Smooth muscle cell (in vitro differentiated cells): ENCODE measurements around the gene RPS3. TPM values are rescaled to one million over a fixed set of nuclear protein-coding genes. Genes with fewer than 3 reads are reported as not detected.
"Not testable (repeated sequence)": the region's sequence is repeated elsewhere in the genome, so short reads cannot be mapped to it uniquely, and the experiment has no call there.

ENCODE experiments used
- DNase-seq: peaks from one replicate; lab custom pipeline; 2025; ENCODE audit not compliant: unreplicated experiment; lab: John Stamatoyannopoulos, UW
- H2AFZ ChIP-seq: fragments of 200-600 bp; sonication (generic); 2 replicates; pipeline ENCODE4 v1.6.0; 2016; ENCODE audit warnings: antibody characterized with exemption, low read depth, mild to moderate bottlenecking
- H3F3A ChIP-seq: fragments of 200-600 bp; sonication (generic); 2 replicates; pipeline ENCODE4 v1.6.0; 2017; ENCODE audit warnings: antibody characterized with exemption, low read depth
- H3K27ac ChIP-seq: fragments of 200-600 bp; sonication (generic); 2 replicates; pipeline ENCODE4 v1.5.1; 2016; ENCODE audit warnings: low read depth, mild to moderate bottlenecking
- H3K27me3 ChIP-seq: fragments of 200-600 bp; sonication (generic); 2 replicates; pipeline ENCODE4 v1.6.1; 2016; ENCODE audit warnings: low read depth, mild to moderate bottlenecking
- H3K36me3 ChIP-seq: fragments of 200-600 bp; sonication (generic); 2 replicates; pipeline ENCODE4 v1.5.1; 2016; ENCODE audit warnings: low read depth
- H3K4me1 ChIP-seq: fragments of 200-600 bp; sonication (generic); 2 replicates; pipeline ENCODE4 v1.5.1; 2016; ENCODE audit warnings: low read depth
- H3K4me2 ChIP-seq: fragments of 200-600 bp; sonication (generic); 2 replicates; pipeline ENCODE4 v1.6.0; 2016; ENCODE audit warnings: mild to moderate bottlenecking
- H3K4me3 ChIP-seq: fragments of 200-600 bp; sonication (generic); 2 replicates; pipeline ENCODE4 v1.5.1; 2016; ENCODE audit warnings: mild to moderate bottlenecking
- H3K79me2 ChIP-seq: fragments of 200-600 bp; sonication (generic); 2 replicates; pipeline ENCODE4 v1.6.0; 2016; ENCODE audit warnings: low read depth, mild to moderate bottlenecking
- H3K9ac ChIP-seq: fragments of 200-600 bp; sonication (generic); 2 replicates; pipeline ENCODE4 v1.6.0; 2016; ENCODE audit warnings: low read depth
- H3K9me3 ChIP-seq: fragments of 200-600 bp; sonication (generic); replicated peaks from 2 replicates; pipeline ENCODE4 v1.5.1; 2016; ENCODE audit warnings: low read depth
- H4K20me1 ChIP-seq: fragments of 200-600 bp; sonication (generic); 2 replicates; pipeline ENCODE4 v1.6.0; 2016; ENCODE audit warnings: low read depth
- WGBS: methylation state at CpG from one replicate; pipeline ENCODE4 v1.1.7; 2016; ENCODE audit warnings: low lambda C conversion rate; 5-methylcytosine and 5-hydroxymethylcytosine counted together
- polyA plus RNA-seq: library from polyadenylated mRNA; unstranded; fragments of >200 nt; fragmentation: Nextera tagmentation; extraction: Ambion mirVana; gene quantifications from 2 replicates; pipeline ENCODE4 v1.2.1, GENCODE V29; 2016
- total RNA-seq: library from RNA; depleted of rRNA; stranded (reverse); fragments of >200 nt; gene quantifications from 2 replicates; pipeline ENCODE4 v1.2.3, GENCODE V29; 2014
- TF ChIP-seq, protein P1 (sequence below): fragments of 200-600 bp; sonication (generic); IDR thresholded peaks from 2 replicates; pipeline ENCODE4 v1.5.1; 2017; ENCODE audit warnings: borderline replicate concordance, mild to moderate bottlenecking, antibody characterized with exemption; ENCODE audit not compliant: insufficient read depth, poor library complexity, severe bottlenecking

Gene RPS3
- total and polyA plus RNA-seq, 2 experiments from 2014 or later = 794 to 989 TPM

DNA sequence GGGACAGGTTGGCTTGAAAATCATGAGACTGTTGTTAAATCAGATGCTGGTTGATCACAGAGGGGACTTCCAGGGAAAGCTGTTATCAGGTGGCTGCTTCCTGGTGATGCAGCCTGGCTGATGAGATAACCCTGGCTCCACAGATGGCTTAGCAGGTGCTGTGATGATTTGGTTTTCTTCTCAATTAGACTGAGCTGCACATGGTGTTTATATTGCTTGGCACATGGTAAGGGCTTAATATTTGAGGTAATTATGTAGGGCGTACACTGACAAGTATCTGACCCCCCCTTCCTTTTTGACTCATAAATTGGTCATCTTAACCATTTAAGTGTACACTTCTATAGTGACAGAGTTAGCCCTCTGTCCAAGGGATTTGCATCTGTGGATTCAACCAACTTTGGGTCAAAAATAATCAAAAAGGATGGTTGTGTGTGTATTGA is 7.0 kb downstream of the RPS3 start:
- no peak for DNase-seq
- TF ChIP-seq, protein P1, sequence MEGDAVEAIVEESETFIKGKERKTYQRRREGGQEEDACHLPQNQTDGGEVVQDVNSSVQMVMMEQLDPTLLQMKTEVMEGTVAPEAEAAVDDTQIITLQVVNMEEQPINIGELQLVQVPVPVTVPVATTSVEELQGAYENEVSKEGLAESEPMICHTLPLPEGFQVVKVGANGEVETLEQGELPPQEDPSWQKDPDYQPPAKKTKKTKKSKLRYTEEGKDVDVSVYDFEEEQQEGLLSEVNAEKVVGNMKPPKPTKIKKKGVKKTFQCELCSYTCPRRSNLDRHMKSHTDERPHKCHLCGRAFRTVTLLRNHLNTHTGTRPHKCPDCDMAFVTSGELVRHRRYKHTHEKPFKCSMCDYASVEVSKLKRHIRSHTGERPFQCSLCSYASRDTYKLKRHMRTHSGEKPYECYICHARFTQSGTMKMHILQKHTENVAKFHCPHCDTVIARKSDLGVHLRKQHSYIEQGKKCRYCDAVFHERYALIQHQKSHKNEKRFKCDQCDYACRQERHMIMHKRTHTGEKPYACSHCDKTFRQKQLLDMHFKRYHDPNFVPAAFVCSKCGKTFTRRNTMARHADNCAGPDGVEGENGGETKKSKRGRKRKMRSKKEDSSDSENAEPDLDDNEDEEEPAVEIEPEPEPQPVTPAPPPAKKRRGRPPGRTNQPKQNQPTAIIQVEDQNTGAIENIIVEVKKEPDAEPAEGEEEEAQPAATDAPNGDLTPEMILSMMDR = no peak
- Histone ChIP-seq H3K9ac (no peak overlapping the region), H2AFZ (no peak overlapping the region), H3K4me3 (no peak overlapping the region), H3K4me2 (no peak overlapping the region), H3K4me1 (peaks cover 11% of the 10 kb centered on the region), H3F3A (peaks cover 46% of the 10 kb centered on the region), H3K36me3 (peaks cover 21% of the 10 kb centered on the region), H3K79me2 (peaks cover 69% of the 10 kb centered on the region), H4K20me1 (peaks cover 82% of the 10 kb centered on the region), H3K27ac (peak overlapping the region; percentile 16), H3K27me3 (no peaks in the 10 kb centered on the region), H3K9me3 (no peaks in the 10 kb centered on the region)
- 35% methylated on average over 1 of the region's 1 CpG for WGBS

DNA sequence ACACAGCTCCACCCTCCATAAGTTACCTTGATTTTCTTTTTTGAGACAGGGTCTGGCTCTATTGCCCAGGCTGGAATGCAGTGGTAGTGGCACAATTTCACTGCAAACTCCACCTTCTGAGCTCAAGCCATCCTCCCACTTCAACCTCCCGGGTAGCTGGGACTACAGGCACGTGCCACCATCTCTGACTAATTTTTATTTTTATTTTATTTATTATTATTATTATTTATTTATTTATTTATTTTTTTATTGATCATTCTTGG is 9.6 kb downstream of the RPS3 start:
- DNase-seq = no peak
- H3F3A ChIP-seq = peaks cover 33% of the 10 kb centered on the region
- TF ChIP-seq, protein P1 = no peak
- peaks cover 21% of the 10 kb centered on the region for H3K36me3 ChIP-seq
- H3K4me1 ChIP-seq = no peaks in the 10 kb centered on the region
- no peak overlapping the region for H3K4me2 ChIP-seq
- no peak overlapping the region for H3K27ac ChIP-seq
- no peak overlapping the region for H2AFZ ChIP-seq
- 95% methylated on average over 2 of the region's 2 CpGs for WGBS
- no peak overlapping the region for H3K9ac ChIP-seq
- peaks cover 74% of the 10 kb centered on the region for H4K20me1 ChIP-seq
- no peaks in the 10 kb centered on the region for H3K27me3 ChIP-seq
- no peaks in the 10 kb centered on the region for H3K9me3 ChIP-seq
- H3K79me2 ChIP-seq = peaks cover 43% of the 10 kb centered on the region
- H3K4me3 ChIP-seq = no peak overlapping the region

DNA sequence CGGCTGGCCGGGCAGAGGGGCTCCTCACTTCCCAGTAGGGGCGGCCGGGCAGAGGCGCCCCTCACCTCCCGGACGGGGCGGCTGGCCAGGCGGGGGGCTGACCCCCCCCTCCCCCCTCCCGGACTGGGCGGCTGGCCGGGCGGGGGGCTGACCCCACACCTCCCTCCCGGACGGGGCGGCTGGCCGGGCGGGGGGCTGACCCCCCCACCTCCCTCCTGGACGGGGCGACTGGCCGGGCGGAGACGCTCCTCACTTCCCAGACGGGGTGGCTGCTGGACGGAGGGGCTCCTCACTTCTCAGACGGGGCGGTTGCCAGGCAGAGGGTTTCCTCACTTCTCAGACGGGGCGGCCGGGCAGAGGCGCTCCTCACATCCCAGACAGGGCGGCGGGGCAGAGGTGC is 10.7 kb downstream of the RPS3 start:
- Histone ChIP-seq H3K36me3 (peaks cover 18% of the 10 kb centered on the region), H3F3A (peaks cover 23% of the 10 kb centered on the region), H4K20me1 (peaks cover 69% of the 10 kb centered on the region), H3K79me2 (peaks cover 32% of the 10 kb centered on the region)
- not testable (repeated sequence) for H3K27me3 ChIP-seq, H3K4me2 ChIP-seq, H3K4me1 ChIP-seq, DNase-seq, H3K9me3 ChIP-seq, H3K9ac ChIP-seq, H2AFZ ChIP-seq, H3K4me3 ChIP-seq, H3K27ac ChIP-seq
- WGBS = 100% methylated on average over 3 of the region's 33 CpGs

DNA sequence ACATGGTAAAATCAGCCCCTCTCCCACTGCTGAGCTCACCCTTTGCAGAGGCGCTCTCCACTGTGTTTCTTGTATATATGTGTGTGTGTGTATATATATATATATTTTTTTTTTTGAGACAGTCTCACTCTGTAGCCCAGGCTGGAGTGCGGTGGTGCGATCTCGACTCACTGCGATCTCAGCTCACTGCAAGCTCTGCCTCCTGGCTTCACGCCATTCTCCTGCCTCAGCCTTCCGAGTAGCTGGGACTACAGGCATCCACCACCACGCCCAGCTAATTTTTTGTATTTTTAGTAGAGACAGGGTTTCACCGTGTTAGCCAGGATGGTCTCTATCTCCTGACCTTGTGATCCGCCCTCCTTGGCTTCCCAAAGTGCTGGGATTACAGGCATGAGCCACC is 13.8 kb downstream of the RPS3 start:
- 97% methylated on average over 10 of the region's 10 CpGs for WGBS
- H3F3A ChIP-seq = peaks cover 12% of the 10 kb centered on the region
- not testable (repeated sequence) for H3K27ac ChIP-seq, H3K36me3 ChIP-seq, H3K79me2 ChIP-seq, H3K4me1 ChIP-seq, H2AFZ ChIP-seq, H3K27me3 ChIP-seq, H3K4me2 ChIP-seq, H3K4me3 ChIP-seq, H3K9ac ChIP-seq, DNase-seq, H3K9me3 ChIP-seq
- peaks cover 50% of the 10 kb centered on the region for H4K20me1 ChIP-seq

DNA sequence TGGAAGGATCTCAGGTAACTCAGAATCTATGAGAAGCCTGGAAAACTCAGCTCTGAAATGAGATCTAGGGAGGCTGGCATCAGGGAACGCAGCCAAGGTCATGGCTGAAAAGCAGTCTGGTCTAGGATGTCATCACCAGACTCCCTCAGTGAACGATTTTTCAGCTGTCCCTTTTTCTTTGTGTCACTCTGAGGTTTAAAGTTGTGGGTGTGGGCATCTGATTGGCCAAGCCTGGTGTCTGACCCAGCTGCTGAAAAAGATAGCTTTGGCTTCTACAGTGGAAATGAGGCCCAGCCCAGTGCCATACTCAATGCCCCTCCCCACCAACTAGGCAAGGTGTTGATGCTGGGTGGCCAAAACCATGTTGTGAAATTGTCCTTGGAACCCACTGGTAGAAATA is 14.5 kb downstream of the RPS3 start:
- H3K27ac ChIP-seq = no peak overlapping the region
- no peak for DNase-seq
- no peaks in the 10 kb centered on the region for H3K4me1 ChIP-seq
- H3K79me2 ChIP-seq = peaks cover 1% of the 10 kb centered on the region
- no peak overlapping the region for H2AFZ ChIP-seq
- H3K4me2 ChIP-seq = no peak overlapping the region
- no peaks in the 10 kb centered on the region for H3K9me3 ChIP-seq
- no peak overlapping the region for H3K4me3 ChIP-seq
- no peak overlapping the region for H3K9ac ChIP-seq
- H4K20me1 ChIP-seq = peaks cover 48% of the 10 kb centered on the region
- TF ChIP-seq, protein P1 = no peak
- no peaks in the 10 kb centered on the region for H3K27me3 ChIP-seq
- H3F3A ChIP-seq = peaks cover 4% of the 10 kb centered on the region
- no peaks in the 10 kb centered on the region for H3K36me3 ChIP-seq
- WGBS = 91% methylated on average over 2 of the region's 2 CpGs
